Right lobe of liver (tissue), 4 donors: ENCODE measurements around the gene UBE2H.
"Not testable (repeated sequence)": the region's sequence is repeated elsewhere in the genome, so short reads cannot be mapped to it uniquely, and the experiment has no call there.

Experiments
- CTCF ChIP-seq, 4 donors: fragments of 200-600 bp in 3 of 4; fragments of 450-650 bp in 1 of 4; IDR thresholded peaks; one replicate each; pipeline versions ENCODE4 v1.5.1 to v1.8.0; 2016 to 2022; ENCODE audit warnings: antibody characterized with exemption in 4 of 4, mild to moderate bottlenecking in 2 of 4
- POLR2A ChIP-seq: fragments of 450-650 bp; IDR thresholded peaks from one replicate; pipeline ENCODE4 v1.6.1; 2017; ENCODE audit warnings: antibody characterized with exemption, mild to moderate bottlenecking
- donor health status: DM: no; HTN: no; CAD: no.
- donor health status: DM: no; HTN: no; CAD: no.
- donor health status: DM: no; HTN: yes; CAD: no.

- TF ChIP-seq CTCF (IDR thresholded peaks at IDR 0.05); POLR2A: not testable (repeated sequence)
These were observed 125.9 kb downstream of the UBE2H start for GRCh38 chr7:129826895-129827294.
